Testis (tissue), 5 donors: ENCODE results near the gene NPIPB12. TPM values are rescaled to one million over a fixed set of nuclear protein-coding genes. Genes with fewer than 3 reads are reported as not detected.
A peak's percentile ranks its signal among the peaks of the same experiment; 100 is the strongest.
"Not testable (repeated sequence)": the region's sequence is repeated elsewhere in the genome, so short reads cannot be mapped to it uniquely, and the experiment has no call there.

Experiments
- DNase-seq: peaks from one replicate; pipeline ENCODE4 v3.0.0-alpha.2; 2019
- H3K27ac ChIP-seq, 2 donors: fragments of 200-600 bp; sonication (generic); one replicate each; pipeline ENCODE4 v1.5.1; 2019
- H3K27me3 ChIP-seq: fragments of 200-600 bp; sonication (generic); one replicate; pipeline ENCODE4 v1.5.1; 2019
- H3K36me3 ChIP-seq: fragments of 200-600 bp; sonication (generic); one replicate; pipeline ENCODE4 v1.5.1; 2017; ENCODE audit warnings: low read depth; ENCODE audit errors: missing control alignments
- H3K4me1 ChIP-seq: fragments of 200-600 bp; sonication (generic); one replicate; pipeline ENCODE4 v1.5.1; 2019
- H3K4me3 ChIP-seq, 2 donors: fragments of 200-600 bp; sonication (generic); one replicate each; pipeline ENCODE4 v1.5.1; 2017 to 2019
- H3K9me3 ChIP-seq: fragments of 200-600 bp; sonication (generic); one replicate; pipeline ENCODE4 v1.5.1; 2017
- WGBS, 2 donors: methylation state at CpG; one replicate each; pipeline ENCODE4 v1.1.5; 2018; 5-methylcytosine and 5-hydroxymethylcytosine counted together
- intact Hi-C: fragments of 100-400 bp; cut with DNase I; formaldehyde crosslinking; loops from one replicate; pipeline ENCODE4 v1.15.1; 2023; ENCODE audit warnings: low total_unique reads
- long read RNA-seq, 2 donors: transcript quantifications; one replicate each; lab custom pipeline, GENCODE V29; 2026
- polyA plus RNA-seq: library from polyadenylated mRNA; stranded (reverse); fragments of 350-450 nt; fragmentation: Illumina TruSeq; extraction: RNeasy Lipid Tissue Mini Kit (QIAGEN cat#74804); gene quantifications from one replicate; pipeline ENCODE4 v1.2.3, GENCODE V29; 2014; ENCODE audit warnings: low read depth, low replicate concordance; ENCODE audit not compliant: insufficient read depth
- total RNA-seq, 2 donors: library from RNA; depleted of rRNA; stranded (reverse); fragments of >200 nt; gene quantifications; one replicate each; pipeline ENCODE4 v1.2.3, GENCODE V29; 2016

The NPIPB12 gene
- total RNA-seq = 100 to 1,000 TPM; 111 to 158 TPM
- 44.7 TPM for polyA plus RNA-seq
- long read RNA-seq, donor 1 = 0 reads
- long read RNA-seq, donor 2 = 0 reads

- H3K4me1 ChIP-seq, H3K36me3 ChIP-seq, H3K27me3 ChIP-seq, H3K9me3 ChIP-seq, DNase-seq, intact Hi-C loops, H3K27ac ChIP-seq, H3K4me3 ChIP-seq: not testable (repeated sequence)
- no CpG with 5 or more reads among the region's 6 CpGs for WGBS, 2 donors
Measured at GRCh38 chr16:29506308-29506707, at the start of gene NPIPB12. Gene NPIPB12 (minus strand): TSS chr16:29506408.

GRCh38 chr16:29521520-29521919 lies 15.3 kb upstream of the NPIPB12 start:
- DNase-seq, H3K27me3 ChIP-seq, H3K36me3 ChIP-seq, H3K27ac ChIP-seq, intact Hi-C loops, H3K9me3 ChIP-seq, H3K4me1 ChIP-seq, H3K4me3 ChIP-seq: not testable (repeated sequence)
- 67% methylated on average over 2 of the region's 5 CpGs; no CpG with 5 or more reads in 1 of the 2 donors for WGBS, 2 donors

- H3K4me1 ChIP-seq, H3K9me3 ChIP-seq, DNase-seq, H3K27ac ChIP-seq, H3K27me3 ChIP-seq, H3K4me3 ChIP-seq, intact Hi-C loops, H3K36me3 ChIP-seq: not testable (repeated sequence)
- WGBS, 2 donors = 89% methylated on average over 7 of the region's 12 CpGs; no CpG with 5 or more reads in 1 of the 2 donors
Measured at GRCh38 chr16:29482276-29482675, 23.9 kb downstream of the NPIPB12 start.

- H3K27ac ChIP-seq, H3K36me3 ChIP-seq, DNase-seq, H3K4me1 ChIP-seq, H3K27me3 ChIP-seq, H3K9me3 ChIP-seq, H3K4me3 ChIP-seq, intact Hi-C loops: not testable (repeated sequence)
- WGBS, 2 donors = no CpG with 5 or more reads among the region's 4 CpGs
Measured at GRCh38 chr16:29472065-29472464, 34.1 kb downstream of the NPIPB12 start.

GRCh38 chr16:29469660-29470059 lies 36.5 kb downstream of the NPIPB12 start:
- peak; percentile 82 for DNase-seq
- H3K4me1 ChIP-seq, H3K27me3 ChIP-seq, H3K9me3 ChIP-seq, H3K4me3 ChIP-seq, H3K27ac ChIP-seq, intact Hi-C loops, H3K36me3 ChIP-seq: not testable (repeated sequence)
- 31 to 47% methylated on average over 6 of the region's 6 CpGs for WGBS, 2 donors

- not testable (repeated sequence) for DNase-seq, H3K9me3 ChIP-seq
Measured at GRCh38 chr16:29467654-29468366, 38.4 kb downstream of the NPIPB12 start.

GRCh38 chr16:29466904-29467303 lies 39.3 kb downstream of the NPIPB12 start:
- H3K9me3 ChIP-seq, intact Hi-C loops, H3K27ac ChIP-seq, H3K36me3 ChIP-seq, DNase-seq, H3K27me3 ChIP-seq, H3K4me3 ChIP-seq, H3K4me1 ChIP-seq: not testable (repeated sequence)
- WGBS, 2 donors = no CpG with 5 or more reads among the region's 33 CpGs

More at GRCh38 chr16:29467654-29468366, 38.4 kb downstream of the NPIPB12 start:
- H3K27ac ChIP-seq, H3K4me3 ChIP-seq, intact Hi-C loops, H3K36me3 ChIP-seq, H3K4me1 ChIP-seq, H3K27me3 ChIP-seq: not testable (repeated sequence)
- WGBS, 2 donors = no CpG with 5 or more reads among the region's 10 CpGs

GRCh38 chr16:29465985-29466824 lies 40.0 kb downstream of the NPIPB12 start:
- WGBS, 2 donors = no CpG with 5 or more reads among the region's 57 CpGs
- intact Hi-C loops, H3K4me3 ChIP-seq, H3K27ac ChIP-seq, H3K9me3 ChIP-seq, H3K27me3 ChIP-seq, H3K4me1 ChIP-seq, H3K36me3 ChIP-seq, DNase-seq: not testable (repeated sequence)

GRCh38 chr16:29460647-29461030 lies 45.6 kb downstream of the NPIPB12 start:
- H3K36me3 ChIP-seq, H3K27ac ChIP-seq, intact Hi-C loops, H3K9me3 ChIP-seq, H3K4me3 ChIP-seq, H3K27me3 ChIP-seq, DNase-seq, H3K4me1 ChIP-seq: not testable (repeated sequence)
- WGBS, 2 donors = no CpG with 5 or more reads among the region's 9 CpGs

GRCh38 chr16:29459706-29460646 lies 46.2 kb downstream of the NPIPB12 start, which contains the start of gene SULT1A4:
Gene SULT1A4 (plus strand): TSS chr16:29459913. CDS start chr16:29461386, 1,473 bp downstream.
- intact Hi-C loops, H3K36me3 ChIP-seq, H3K27ac ChIP-seq, H3K27me3 ChIP-seq, H3K9me3 ChIP-seq, H3K4me3 ChIP-seq, H3K4me1 ChIP-seq, DNase-seq: not testable (repeated sequence)
- WGBS, 2 donors = no CpG with 5 or more reads among the region's 13 CpGs

- H3K4me3 ChIP-seq, H3K9me3 ChIP-seq, intact Hi-C loops, H3K4me1 ChIP-seq, DNase-seq, H3K27me3 ChIP-seq, H3K36me3 ChIP-seq, H3K27ac ChIP-seq: not testable (repeated sequence)
- WGBS, 2 donors = 92% methylated on average over 1 of the region's 2 CpGs; no CpG with 5 or more reads in 1 of the 2 donors
Measured at GRCh38 chr16:29457660-29458059, 48.5 kb downstream of the NPIPB12 start.
